Activated CD8-positive, alpha-beta memory T cell treated with anti-CD3 and anti-CD28 coated beads, Interleukin-2, amount 10 ng/mL, durations not matched to agents 7 days and 5 days (primary cell): Measurements from ENCODE around the gene POLD4. TPM values are rescaled to one million over a fixed set of nuclear protein-coding genes. Genes with fewer than 3 reads are reported as not detected.

Source experiments
- ATAC-seq: fragments of 150-1000 bp; cut with Tn5 transposase; one replicate; pipeline ENCODE4 v1.10.0; 2021; ENCODE audit warnings: moderate library complexity
- CTCF ChIA-PET: fragments of 350-600 bp; sonication (Branson Sonifier 250); formaldehyde crosslinking; loops from one replicate; lab custom pipeline; 2021; ENCODE audit warnings: antibody characterized with exemption; lab: Charles Lee
- DNase-seq: peaks from one replicate; pipeline ENCODE4 v3.0.0-alpha.2; 2020
- H3K27ac Mint-ChIP-seq: one replicate; pipeline ENCODE4 v1.8.0; 2021; ENCODE audit warnings: mild to moderate bottlenecking, mixed read lengths
- H3K27me3 Mint-ChIP-seq: one replicate; pipeline ENCODE4 v1.8.0; 2021; ENCODE audit warnings: mixed read lengths
- H3K36me3 Mint-ChIP-seq: one replicate; pipeline ENCODE4 v1.8.0; 2021; ENCODE audit warnings: mild to moderate bottlenecking, mixed read lengths
- H3K4me1 Mint-ChIP-seq: one replicate; pipeline ENCODE4 v1.8.0; 2021; ENCODE audit warnings: mixed read lengths
- H3K4me3 Mint-ChIP-seq: one replicate; pipeline ENCODE4 v1.8.0; 2021; ENCODE audit warnings: mild to moderate bottlenecking, moderate library complexity, mixed read lengths
- H3K9me3 Mint-ChIP-seq: one replicate; pipeline ENCODE4 v1.8.0; 2022; ENCODE audit warnings: low read depth, mixed read lengths
- total RNA-seq, 2 experiments: library from RNA; stranded (reverse); gene quantifications; one replicate each; pipeline ENCODE4 v1.2.3, GENCODE V29; 2021

The POLD4 gene
- total RNA-seq, 2 experiments from 2014 or later = 36.5 to 49.6 TPM

DNA sequence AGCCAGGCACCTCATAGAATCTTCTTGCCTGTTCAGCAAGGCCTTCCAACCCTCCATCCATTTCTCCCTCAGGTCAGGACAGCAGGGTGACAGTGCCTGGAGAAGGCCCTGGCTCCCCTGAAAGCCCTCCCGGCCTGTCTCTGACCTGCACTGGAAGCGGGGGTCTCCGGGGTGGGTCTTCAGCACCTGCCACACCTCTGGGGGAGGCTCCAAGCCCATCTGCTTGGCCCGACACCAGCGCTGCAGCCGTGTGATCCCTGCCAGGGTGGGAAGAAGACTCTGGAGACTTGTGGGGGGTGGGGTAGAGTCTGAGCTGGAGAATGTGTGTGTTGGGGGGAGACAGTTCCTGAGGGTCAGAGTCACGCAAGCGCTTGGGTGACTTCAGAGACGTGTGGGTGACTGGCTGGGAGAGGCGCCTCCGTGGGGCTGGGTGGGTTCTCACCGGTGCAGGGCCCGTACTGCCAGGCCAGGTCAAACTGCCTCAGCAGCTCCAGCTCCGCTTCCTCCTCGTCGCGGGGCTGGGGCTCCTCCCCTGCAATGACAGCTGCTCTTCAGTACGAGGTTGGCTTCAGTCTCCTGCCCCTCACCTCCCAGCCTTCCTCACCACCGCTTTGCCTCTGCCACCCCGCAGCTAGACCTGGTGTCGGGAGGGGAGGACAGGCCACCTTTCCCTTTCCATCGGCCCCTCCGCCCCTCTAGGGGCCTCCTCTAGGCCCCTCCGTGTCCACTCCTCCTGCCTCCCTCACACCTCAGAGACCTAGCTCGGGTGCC lies 615 bp downstream of the POLD4 start:
- Mint-ChIP-seq H3K27ac (peak overlapping the region; percentile 97), H3K4me1 (peaks cover 36% of the 10 kb centered on the region), H3K36me3 (peaks cover 1% of the 10 kb centered on the region), H3K4me3 (peak overlapping the region; percentile 89), H3K9me3 (no peaks in the 10 kb centered on the region), H3K27me3 (peaks cover 1% of the 10 kb centered on the region)
- ATAC-seq (peak; percentile 56), DNase-seq (peak; percentile 80)
- CTCF ChIA-PET = interaction anchor here (0.8 to 26.6 kb wide), 22 partner anchors 18 to 277 kb away, joined by 3 to 1153 read pairs (median 4); partner anchors contain the start of genes ANKRD13D, CDK2AP2, CLCF1 and NUDT8

DNA sequence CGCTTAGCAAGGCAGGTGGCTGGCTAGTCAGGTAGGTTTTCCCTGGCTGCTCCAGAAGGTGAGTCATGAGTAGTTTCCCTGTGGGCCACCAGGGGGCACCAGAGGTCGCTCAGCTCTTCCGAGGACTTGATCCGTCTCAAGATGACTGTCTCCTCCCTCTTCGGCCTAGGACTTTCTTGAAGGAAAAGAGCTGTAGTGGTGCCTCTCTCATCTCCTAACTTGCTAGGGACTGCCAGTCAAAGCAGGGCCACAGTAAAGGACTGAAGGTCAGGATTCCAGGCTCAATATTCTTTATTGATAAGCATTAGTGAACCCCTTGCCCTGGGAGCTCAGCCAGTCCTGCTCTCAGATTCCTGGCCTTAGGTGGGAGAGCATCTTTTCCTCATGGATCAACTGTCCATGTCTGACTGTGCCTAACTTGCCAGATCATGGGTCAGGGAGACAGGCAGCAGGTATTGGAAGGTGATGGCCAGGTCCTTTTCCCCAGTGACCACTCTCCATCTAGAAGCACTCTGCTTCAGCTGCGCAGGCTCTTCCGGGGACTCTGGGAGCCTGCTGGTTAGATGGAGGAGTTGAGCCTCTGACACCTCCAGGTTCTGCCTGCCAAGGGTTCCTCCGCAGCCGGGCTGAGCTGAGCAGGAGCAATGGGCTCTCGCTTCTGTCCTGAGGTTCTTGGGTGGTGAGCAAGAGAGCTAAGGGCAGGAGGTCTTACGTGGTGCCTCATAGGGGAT lies 1.9 kb downstream of the POLD4 start:
- H3K4me1 Mint-ChIP-seq = peaks cover 34% of the 10 kb centered on the region
- no peak for ATAC-seq
- CTCF ChIA-PET = interaction anchor here (0.8 to 26.6 kb wide), 32 partner anchors 8 to 279 kb away, joined by 3 to 1153 read pairs (median 6); partner anchors contain the start of genes ANKRD13D, CDK2AP2, CLCF1 and GPR152
- DNase-seq = peak; percentile 65
- peaks cover 1% of the 10 kb centered on the region for H3K36me3 Mint-ChIP-seq
- peak overlapping the region; percentile 75 for H3K27ac Mint-ChIP-seq
- H3K9me3 Mint-ChIP-seq = no peaks in the 10 kb centered on the region
- no peaks in the 10 kb centered on the region for H3K27me3 Mint-ChIP-seq
- peak overlapping the region; percentile 37 for H3K4me3 Mint-ChIP-seq

DNA sequence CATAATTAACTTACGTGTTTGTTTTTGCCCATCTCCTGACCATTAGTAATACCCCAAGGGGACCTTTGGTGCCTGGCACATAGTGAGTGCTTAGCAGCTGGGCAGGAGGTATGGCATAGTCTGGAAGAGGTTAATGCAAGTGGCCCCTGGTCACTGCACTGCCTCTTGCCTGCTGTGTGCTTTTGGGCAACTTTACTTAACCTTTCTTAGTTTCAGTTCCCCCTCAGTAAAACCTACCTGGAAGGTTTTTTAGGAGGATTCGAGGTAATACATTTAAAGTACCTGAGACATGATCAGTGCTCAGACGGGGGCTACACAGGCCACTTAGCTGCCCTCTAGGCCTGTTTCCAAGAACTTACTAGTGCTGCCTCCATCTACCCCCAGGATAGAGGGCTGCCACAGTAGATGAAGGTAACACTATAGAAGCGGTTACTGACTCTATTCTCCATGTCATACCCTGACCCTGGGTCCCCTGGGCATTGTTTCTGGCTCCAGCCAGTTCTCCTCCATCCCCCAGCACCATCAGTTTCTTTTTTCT lies 3.3 kb downstream of the POLD4 start:
- DNase-seq (no peak), ATAC-seq (no peak)
- Mint-ChIP-seq H3K36me3 (peaks cover 1% of the 10 kb centered on the region), H3K4me3 (no peak overlapping the region), H3K4me1 (peaks cover 47% of the 10 kb centered on the region), H3K27ac (no peak overlapping the region), H3K9me3 (no peaks in the 10 kb centered on the region), H3K27me3 (no peaks in the 10 kb centered on the region)
- CTCF ChIA-PET = interaction anchor here (0.9 to 26.6 kb wide), 13 partner anchors 8 to 125 kb away, joined by 3 to 1153 read pairs (median 4); partner anchors contain the start of genes ANKRD13D, CLCF1 and RAD9A

DNA sequence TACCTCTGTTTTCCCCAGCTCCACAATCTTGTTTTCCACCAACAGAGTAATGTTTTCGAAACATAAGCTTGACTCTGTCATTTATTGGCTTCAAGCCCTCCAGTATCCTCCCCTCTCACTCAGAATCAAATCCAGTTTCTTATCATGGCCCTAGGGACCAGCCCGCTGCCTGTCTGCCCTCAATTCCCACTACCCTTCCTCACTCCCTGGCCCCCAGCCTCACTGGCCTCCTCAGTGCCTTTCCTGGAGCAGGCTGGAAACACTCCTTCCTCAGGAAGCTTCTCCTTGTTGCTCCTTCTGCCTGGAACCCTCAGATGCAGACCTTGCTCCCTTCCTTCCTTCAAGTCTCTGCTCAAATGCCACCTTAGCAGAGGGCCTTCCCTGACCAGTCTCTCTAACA lies 3.9 kb downstream of the POLD4 start:
- H3K27ac Mint-ChIP-seq = no peak overlapping the region

DNA sequence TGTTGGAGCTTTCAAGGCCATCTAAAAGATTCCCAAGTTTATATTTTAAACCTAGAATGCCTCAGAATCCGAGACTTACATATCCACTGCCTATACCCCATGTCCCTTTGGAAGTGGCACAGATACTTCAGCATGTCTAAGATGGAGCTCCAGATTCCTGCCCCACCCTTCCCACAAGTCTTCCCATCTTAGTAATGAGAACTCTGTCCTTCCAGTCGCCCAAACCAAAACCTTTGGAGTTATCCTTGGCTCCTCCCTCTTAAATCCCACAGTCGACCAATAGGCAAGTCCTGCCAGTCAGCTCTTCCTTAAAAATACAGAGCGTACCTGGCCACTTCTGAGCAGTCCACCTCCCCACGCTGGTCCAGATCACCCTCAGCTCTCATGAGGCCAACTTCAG lies 4.3 kb downstream of the POLD4 start:
- CTCF ChIA-PET = interaction anchor here (0.8 to 26.6 kb wide), 6 partner anchors 9 to 280 kb away, joined by 3 to 1153 read pairs (median 4); partner anchors contain the start of genes CLCF1 and RAD9A
- ATAC-seq (no peak), DNase-seq (no peak)
- Mint-ChIP-seq H3K9me3 (no peaks in the 10 kb centered on the region), H3K4me3 (no peak overlapping the region), H3K36me3 (peaks cover 1% of the 10 kb centered on the region), H3K27ac (no peak overlapping the region), H3K27me3 (no peaks in the 10 kb centered on the region), H3K4me1 (peaks cover 46% of the 10 kb centered on the region)

More for the DNA sequence above, 3.9 kb downstream of the POLD4 start:
- no peak overlapping the region for H3K4me3 Mint-ChIP-seq
- no peak for DNase-seq
- H3K27me3 Mint-ChIP-seq = no peaks in the 10 kb centered on the region
- H3K9me3 Mint-ChIP-seq = no peaks in the 10 kb centered on the region
- no peak for ATAC-seq
- H3K4me1 Mint-ChIP-seq = peaks cover 46% of the 10 kb centered on the region
- peaks cover 1% of the 10 kb centered on the region for H3K36me3 Mint-ChIP-seq
- CTCF ChIA-PET = interaction anchor here (0.8 to 26.6 kb wide), 6 partner anchors 9 to 279 kb away, joined by 3 to 1153 read pairs (median 4); partner anchors contain the start of genes CLCF1 and RAD9A

DNA sequence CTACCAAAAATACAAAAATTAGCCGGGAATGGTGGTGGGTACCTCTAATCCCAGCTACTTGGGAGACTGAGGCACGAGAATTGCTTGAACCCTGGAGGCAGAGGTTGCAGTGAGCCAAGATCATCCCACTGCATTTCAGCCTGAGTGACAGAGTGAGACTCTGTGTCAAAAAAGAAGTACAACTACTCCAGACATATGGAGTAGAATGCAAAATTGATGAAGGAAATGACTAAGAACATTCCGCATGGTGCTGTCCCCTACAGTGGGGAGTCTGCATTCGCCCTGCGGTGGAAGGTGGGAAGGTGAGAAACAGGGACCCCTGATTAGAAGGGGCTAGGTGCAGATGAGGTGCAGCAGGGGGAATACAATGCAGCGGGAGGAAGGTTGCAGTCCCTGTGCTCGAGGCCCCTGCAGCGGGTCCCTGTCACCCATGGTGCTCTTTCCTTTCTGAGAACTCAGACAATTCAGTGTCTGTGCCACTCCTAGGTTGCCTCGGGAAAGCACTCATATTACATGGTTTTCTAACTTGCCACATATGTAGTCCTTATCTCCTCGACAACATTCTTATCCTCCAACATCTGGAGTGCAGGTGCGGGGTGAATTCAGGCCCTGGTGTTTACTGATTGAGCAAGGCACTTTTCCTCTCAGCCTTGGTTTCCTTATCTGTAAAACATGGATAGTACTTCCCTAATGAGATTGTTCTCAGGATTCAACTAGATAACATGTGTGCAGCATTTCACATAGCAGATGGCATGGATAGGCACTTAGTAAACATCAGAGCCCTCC lies 5.2 kb downstream of the POLD4 start:
- H3K36me3 Mint-ChIP-seq = peaks cover 1% of the 10 kb centered on the region

DNA sequence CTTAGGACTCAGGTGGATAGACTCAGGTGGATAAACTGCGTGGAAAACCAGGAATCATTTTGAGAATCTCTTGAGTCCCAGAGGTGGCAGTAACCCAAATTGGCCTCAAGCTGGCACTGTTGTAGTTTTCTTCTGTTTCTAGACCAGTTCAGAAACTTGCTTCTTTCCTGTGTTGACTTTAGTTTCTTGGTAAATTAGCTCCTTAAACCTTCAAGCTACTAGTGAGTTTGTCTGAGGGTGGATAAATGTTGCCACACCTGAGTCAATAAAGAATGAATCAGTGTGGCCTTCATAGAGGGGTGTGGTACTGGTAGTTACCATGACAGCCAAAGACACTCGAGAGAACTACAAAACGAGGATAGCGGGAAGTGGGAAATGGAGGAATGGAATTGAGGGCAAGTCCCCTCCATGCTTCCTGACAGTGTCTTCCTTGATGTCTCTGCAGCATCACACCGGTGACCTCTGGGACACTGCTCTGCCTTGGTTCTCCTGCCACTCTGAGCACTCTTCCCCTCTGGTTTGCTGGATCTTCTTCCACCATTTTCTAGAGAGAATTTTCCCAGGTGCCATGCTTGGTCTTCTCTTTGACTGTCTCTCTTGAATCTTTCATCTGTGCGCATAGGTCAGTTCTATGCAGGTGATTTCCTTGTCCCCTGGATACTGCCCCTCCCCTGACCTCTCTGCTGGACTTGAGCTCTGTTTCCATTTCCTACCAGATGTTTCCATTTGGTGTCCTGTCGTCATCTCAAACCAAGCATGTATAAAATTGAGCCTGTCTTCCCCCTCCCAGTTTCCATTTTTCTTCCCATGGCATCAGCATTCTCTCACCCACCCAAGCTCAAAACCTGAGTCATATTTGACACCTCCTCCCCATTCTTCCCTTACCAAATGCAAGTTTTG lies 7.2 kb downstream of the POLD4 start:
- H3K27ac Mint-ChIP-seq = no peak overlapping the region
- peak; percentile 70 for ATAC-seq
- no peak for DNase-seq
- no peak overlapping the region for H3K4me3 Mint-ChIP-seq
- H3K4me1 Mint-ChIP-seq = peaks cover 31% of the 10 kb centered on the region
- CTCF ChIA-PET = interaction anchor here (0.7 to 4.5 kb wide), 31 partner anchors 8 to 290 kb away, joined by 3 to 55 read pairs (median 5); partner anchors contain the start of genes CDK2AP2, CLCF1, GRK2 and NUDT8
- H3K9me3 Mint-ChIP-seq = no peaks in the 10 kb centered on the region
- no peaks in the 10 kb centered on the region for H3K27me3 Mint-ChIP-seq
- no peaks in the 10 kb centered on the region for H3K36me3 Mint-ChIP-seq

More for the DNA sequence above, 5.2 kb downstream of the POLD4 start:
- DNase-seq (no peak), ATAC-seq (no peak)
- CTCF ChIA-PET = interaction anchor here (0.8 to 26.6 kb wide), 12 partner anchors 10 to 281 kb away, joined by 3 to 1153 read pairs (median 22); partner anchors contain the start of genes CLCF1, PPP1CA and RAD9A
- H3K4me1 Mint-ChIP-seq = peaks cover 43% of the 10 kb centered on the region
- no peaks in the 10 kb centered on the region for H3K9me3 Mint-ChIP-seq
- no peak overlapping the region for H3K27ac Mint-ChIP-seq
- no peaks in the 10 kb centered on the region for H3K27me3 Mint-ChIP-seq
- H3K4me3 Mint-ChIP-seq = no peak overlapping the region

DNA sequence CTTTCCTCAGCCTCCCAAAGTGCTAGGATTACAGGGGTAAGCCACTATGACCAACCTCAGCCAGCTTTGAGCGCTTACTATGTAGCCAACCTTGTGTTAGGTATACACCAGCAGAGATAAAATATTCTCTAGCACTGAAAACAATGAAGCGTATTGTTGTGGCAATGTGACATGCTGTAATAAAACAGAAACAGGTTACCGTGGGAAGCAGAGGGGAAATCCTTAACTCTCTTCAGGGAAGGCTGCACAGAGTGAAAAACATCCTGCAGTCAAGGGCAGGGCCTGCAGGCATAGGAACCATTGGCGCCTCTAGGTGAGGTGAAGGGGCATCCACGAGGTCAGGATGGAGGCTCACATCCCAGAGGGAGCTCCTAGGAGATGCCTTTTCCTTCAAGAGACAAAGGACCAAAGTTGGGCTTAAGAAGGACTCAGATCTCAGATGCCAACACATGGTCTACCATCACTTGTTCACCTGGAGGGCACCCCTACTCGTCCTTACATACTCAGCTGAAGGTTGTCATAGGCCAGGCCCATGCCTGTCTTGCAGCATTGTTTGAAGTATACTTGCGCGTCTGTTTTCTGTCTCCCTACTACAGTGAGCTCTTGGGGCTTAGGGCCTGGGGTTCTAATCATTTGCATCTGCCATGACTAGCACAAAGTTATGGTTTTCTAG lies 8.0 kb downstream of the POLD4 start:
- ATAC-seq (peak; percentile 46), DNase-seq (no peak)
- Mint-ChIP-seq H3K9me3 (no peaks in the 10 kb centered on the region), H3K27me3 (no peaks in the 10 kb centered on the region), H3K4me1 (peaks cover 29% of the 10 kb centered on the region), H3K4me3 (no peak overlapping the region), H3K36me3 (no peaks in the 10 kb centered on the region), H3K27ac (no peak overlapping the region)
- CTCF ChIA-PET = interaction anchor here (0.8 to 4.5 kb wide), 29 partner anchors 9 to 290 kb away, joined by 3 to 55 read pairs (median 6); partner anchors contain the start of genes CDK2AP2, CLCF1, GRK2 and NUDT8

DNA sequence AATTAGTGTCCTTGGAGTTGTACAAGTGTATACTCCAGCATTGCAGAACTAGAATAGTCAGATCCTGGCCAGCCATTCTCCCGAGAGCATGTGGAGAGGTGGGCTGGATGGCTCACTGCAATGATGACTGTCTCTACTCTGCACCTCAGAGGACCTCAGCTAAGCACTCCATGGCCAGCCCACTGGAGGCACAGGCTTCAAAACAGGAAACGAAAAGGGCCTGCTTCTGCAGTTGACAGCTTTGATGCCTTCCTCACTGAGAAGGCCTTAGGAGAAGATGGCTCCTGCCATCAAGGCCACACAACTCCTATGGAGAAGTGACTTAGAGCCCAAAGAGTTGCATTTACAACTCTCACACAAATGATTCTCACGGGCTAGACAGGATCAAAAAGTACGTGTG lies 9.1 kb downstream of the POLD4 start:
- H3K27me3 Mint-ChIP-seq = no peaks in the 10 kb centered on the region
- peaks cover 29% of the 10 kb centered on the region for H3K4me1 Mint-ChIP-seq
- CTCF ChIA-PET = interaction anchor here (0.7 to 4.5 kb wide), 5 partner anchors 14 to 37 kb away, joined by 4 to 55 read pairs (median 24); partner anchors contain the start of gene CLCF1
- no peak overlapping the region for H3K4me3 Mint-ChIP-seq
- peak overlapping the region; percentile 66 for H3K27ac Mint-ChIP-seq
- no peaks in the 10 kb centered on the region for H3K36me3 Mint-ChIP-seq
- peak; percentile 17 for ATAC-seq
- DNase-seq = no peak
- H3K9me3 Mint-ChIP-seq = no peaks in the 10 kb centered on the region

DNA sequence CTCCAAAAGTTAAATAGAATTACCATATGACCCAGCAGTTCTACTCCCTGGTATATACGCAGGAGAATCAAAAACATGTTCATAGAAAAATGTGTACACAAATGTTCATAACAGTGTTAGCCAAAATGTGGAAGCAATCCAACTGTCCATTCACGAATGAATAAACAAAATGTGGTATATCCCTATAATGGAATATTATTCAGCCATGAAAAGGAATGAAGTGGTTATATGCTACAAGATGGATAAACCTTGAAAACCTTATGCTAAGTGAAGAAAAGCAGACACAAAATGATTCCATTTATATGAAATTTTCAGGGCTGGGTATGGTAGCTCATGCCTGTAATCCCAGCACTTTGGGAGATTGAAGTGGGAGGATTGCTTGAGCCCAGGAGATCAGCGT lies 16.1 kb downstream of the POLD4 start:
- CTCF ChIA-PET = interaction anchor here (0.9 to 2.6 kb wide), 5 partner anchors 8 to 292 kb away, joined by 3 to 12 read pairs (median 4); partner anchors contain the start of gene NUDT8
- no peak for DNase-seq
- no peak overlapping the region for H3K4me3 Mint-ChIP-seq
- no peaks in the 10 kb centered on the region for H3K36me3 Mint-ChIP-seq
- H3K27ac Mint-ChIP-seq = no peak overlapping the region
- ATAC-seq = no peak
- H3K4me1 Mint-ChIP-seq = no peaks in the 10 kb centered on the region
- H3K9me3 Mint-ChIP-seq = no peaks in the 10 kb centered on the region
- no peaks in the 10 kb centered on the region for H3K27me3 Mint-ChIP-seq
